Stimulated activated CD4-positive, alpha-beta T cell treated with anti-CD3 and anti-CD28 coated beads, Interleukin-4, amount 100 ng/mL, for 1 hour (primary cell): ENCODE measurements around the gene ZNF865.

Experiments
- DNase-seq: peaks from one replicate; pipeline ENCODE4 v3.0.0-alpha.2; 2020

ZNF865 gene

GRCh38 chr19:55663846-55664536, 58.5 kb downstream of the ZNF865 start:
- no peak for DNase-seq

- DNase-seq, result no peak
Observed at GRCh38 chr19:55666343-55667005, 61.0 kb downstream of the ZNF865 start.
